OCI-LY1 (cell line): ENCODE data around the gene MAP2.

Experiments
- H2AFZ ChIP-seq: fragments of 200-600 bp; sonication (generic), shearing (Covaris generic); 2 replicates; pipeline ENCODE4 v1.6.0; 2014; ENCODE audit warnings: antibody characterized with exemption, mild to moderate bottlenecking, low read length
- H3F3A ChIP-seq: fragments of 200-600 bp; sonication (generic), shearing (Covaris generic); 2 replicates; pipeline ENCODE4 v1.6.0; 2014; ENCODE audit warnings: mild to moderate bottlenecking, antibody characterized with exemption, low read length, moderate library complexity; ENCODE audit not compliant: insufficient read depth
- H3K27ac ChIP-seq: fragments of 200-600 bp; sonication (generic); 2 replicates; pipeline ENCODE4 v1.5.1; 2014; ENCODE audit warnings: low read length, mixed run types, mild to moderate bottlenecking, low read depth; ENCODE audit not compliant: poor library complexity, severe bottlenecking
- H3K27me3 ChIP-seq: fragments of 200-600 bp; sonication (generic); 2 replicates; pipeline ENCODE4 v1.6.0; 2014; ENCODE audit warnings: antibody characterized with exemption, mild to moderate bottlenecking, low read length, moderate library complexity; ENCODE audit not compliant: insufficient read depth
- H3K36me3 ChIP-seq: fragments of 200-600 bp; sonication (generic); 2 replicates; pipeline ENCODE4 v1.6.1; 2014; ENCODE audit warnings: mild to moderate bottlenecking, antibody characterized with exemption, low read length, moderate library complexity, mixed read lengths; ENCODE audit not compliant: insufficient read depth
- H3K4me1 ChIP-seq: fragments of 200-600 bp; sonication (generic); 2 replicates; pipeline ENCODE4 v1.5.1; 2014; ENCODE audit warnings: mild to moderate bottlenecking, low read length, moderate library complexity; ENCODE audit not compliant: insufficient read depth, severe bottlenecking
- H3K4me2 ChIP-seq: fragments of 200-600 bp; sonication (generic), shearing (Covaris generic); 2 replicates; pipeline ENCODE4 v1.6.1; 2014; ENCODE audit warnings: low read length
- H3K4me3 ChIP-seq: fragments of 200-600 bp; sonication (generic); 2 replicates; pipeline ENCODE4 v1.5.1; 2014; ENCODE audit warnings: low read length, low read depth, mild to moderate bottlenecking, mixed read lengths; ENCODE audit not compliant: poor library complexity, severe bottlenecking
- H3K79me2 ChIP-seq: fragments of 200-600 bp; shearing (Covaris generic); 2 replicates; pipeline ENCODE4 v1.6.1; 2016; ENCODE audit warnings: mixed run types, low read length, mixed read lengths; ENCODE audit not compliant: insufficient read depth
- H3K9ac ChIP-seq: fragments of 200-600 bp; sonication (generic), shearing (Covaris generic); 2 replicates; pipeline ENCODE4 v1.6.1; 2014; ENCODE audit warnings: mild to moderate bottlenecking, low read length, mixed read lengths
- H3K9me2 ChIP-seq: fragments of 200-600 bp; sonication (generic), shearing (Covaris generic); 2 replicates; pipeline ENCODE4 v1.6.1; 2014; ENCODE audit warnings: low read depth, mild to moderate bottlenecking, low read length, mixed read lengths
- H3K9me3 ChIP-seq: fragments of 200-600 bp; shearing (Covaris generic); 2 replicates; pipeline ENCODE4 v1.6.1; 2014; ENCODE audit warnings: low read length, mixed read lengths
- H4K20me1 ChIP-seq: fragments of 200-600 bp; sonication (generic), shearing (Covaris generic); 2 replicates; pipeline ENCODE4 v1.6.0; 2016; ENCODE audit warnings: mild to moderate bottlenecking, low read length; ENCODE audit not compliant: insufficient read depth
- CTCF ChIP-seq: fragments of 200-600 bp; sonication (generic), shearing (Covaris generic); IDR thresholded peaks from 2 replicates; pipeline ENCODE4 v1.5.1; 2017; ENCODE audit warnings: mild to moderate bottlenecking, antibody characterized with exemption, low read length, moderate library complexity, mixed read lengths
- EZH2 ChIP-seq: fragments of 200-600 bp; sonication (generic), shearing (Covaris generic); IDR thresholded peaks from 2 replicates; pipeline ENCODE4 v1.8.0; 2017; ENCODE audit warnings: borderline replicate concordance, mixed run types, mild to moderate bottlenecking, antibody characterized with exemption, low read length, moderate library complexity, mixed read lengths

Gene MAP2

GRCh38 chr2:209547726-209548125 is 123.9 kb downstream of the MAP2 start:
- Histone ChIP-seq H3K27me3 (no peaks in the 10 kb centered on the region), H3F3A (no peaks in the 10 kb centered on the region), H3K9me3 (0 out of 2 replicates have a peak, but pooled peaks cover under 1% of the 10 kb centered on the region), H3K4me1 (no peaks in the 10 kb centered on the region), H3K9ac (no peak overlapping the region), H3K4me2 (no peak overlapping the region), H3K9me2 (no peaks in the 10 kb centered on the region), H4K20me1 (no peaks in the 10 kb centered on the region), H3K4me3 (no peak overlapping the region), H3K79me2 (no peaks in the 10 kb centered on the region), H3K27ac (no peak overlapping the region), H3K36me3 (no peaks in the 10 kb centered on the region), H2AFZ (no peak overlapping the region)
- TF ChIP-seq CTCF (no peak), EZH2 (no peak)

- H3K9ac ChIP-seq, result no peak overlapping the region
- no peaks in the 10 kb centered on the region for H3K36me3 ChIP-seq
- no peak overlapping the region for H3K4me2 ChIP-seq
- H3K9me2 ChIP-seq, result no peaks in the 10 kb centered on the region
- H4K20me1 ChIP-seq, result no peaks in the 10 kb centered on the region
- H3F3A ChIP-seq, result no peaks in the 10 kb centered on the region
- no peaks in the 10 kb centered on the region for H3K27me3 ChIP-seq
- no peak overlapping the region for H2AFZ ChIP-seq
- H3K4me3 ChIP-seq, result no peak overlapping the region
- no peak for TF ChIP-seq CTCF
- TF ChIP-seq EZH2, result no peak
- peaks cover 11% of the 10 kb centered on the region for H3K4me1 ChIP-seq
- no peak overlapping the region for H3K27ac ChIP-seq
- no peaks in the 10 kb centered on the region for H3K9me3 ChIP-seq
- no peaks in the 10 kb centered on the region for H3K79me2 ChIP-seq
Measured at GRCh38 chr2:209549589-209549988, 125.7 kb downstream of the MAP2 start.

GRCh38 chr2:209553913-209554312 is 130.1 kb downstream of the MAP2 start:
- Histone ChIP-seq H3K4me3 (no peak overlapping the region), H3K27ac (peak overlapping the region; percentile 4), H3K9me2 (no peaks in the 10 kb centered on the region), H3K36me3 (no peaks in the 10 kb centered on the region), H3F3A (no peaks in the 10 kb centered on the region), H3K4me1 (peaks cover 14% of the 10 kb centered on the region), H4K20me1 (no peaks in the 10 kb centered on the region), H3K9ac (no peak overlapping the region), H3K27me3 (no peaks in the 10 kb centered on the region), H2AFZ (no peak overlapping the region), H3K4me2 (no peak overlapping the region), H3K9me3 (no peaks in the 10 kb centered on the region), H3K79me2 (no peaks in the 10 kb centered on the region)
- no peak for TF ChIP-seq CTCF
- TF ChIP-seq EZH2, result no peak
